GM13977 (cell line): ENCODE measurements around the gene ZBTB7C.

Experiments
- DNase-seq: peaks from one replicate; pipeline ENCODE4 v3.0.0; 2012; ENCODE audit warnings: low spot score
- CTCF ChIP-seq: IDR thresholded peaks from 2 replicates; pipeline ENCODE4 v1.5.1; 2012; ENCODE audit warnings: mild to moderate bottlenecking, control low read depth; ENCODE audit not compliant: insufficient read depth; ENCODE audit errors: extremely low read depth, missing control alignments
- in situ Hi-C: fragments of 300-500 bp; cut with MboI; formaldehyde crosslinking; loops from one replicate; pipeline ENCODE4 v1.12.0; 2022; ENCODE audit warnings: low sequenced_read_pairs, low pct_unique_long_range_greater_than_20kb, mixed read lengths, inconsistent platforms; ENCODE audit not compliant: unreplicated experiment

ZBTB7C gene

GRCh38 chr18:48450685-48451084 lies 41.5 kb upstream of the ZBTB7C start:
- DNase-seq = no peak
- TF ChIP-seq CTCF = no peak
- in situ Hi-C loops = no loop called here

GRCh38 chr18:48446582-48447225 lies 37.5 kb upstream of the ZBTB7C start:
- in situ Hi-C loops = loop anchor here (10.0 to 25.0 kb wide), 2 partner anchors 412 to 684 kb away; no protein-coding TSS in a partner anchor
- peak; percentile 93 for TF ChIP-seq CTCF
- peak; percentile 70 for DNase-seq

GRCh38 chr18:48445540-48445939 lies 36.4 kb upstream of the ZBTB7C start:
- in situ Hi-C loops = loop anchor here (10.0 to 25.0 kb wide), 2 partner anchors 411 to 683 kb away; no protein-coding TSS in a partner anchor
- TF ChIP-seq CTCF = peak; percentile 90
- DNase-seq = peak; percentile 66

- no peak for TF ChIP-seq CTCF
- in situ Hi-C loops = loop anchor here (10.0 to 25.0 kb wide), 2 partner anchors 408 to 680 kb away; no protein-coding TSS in a partner anchor
- no peak for DNase-seq
Observed at GRCh38 chr18:48442761-48443160, 33.6 kb upstream of the ZBTB7C start.

GRCh38 chr18:48441405-48441881 lies 32.3 kb upstream of the ZBTB7C start:
- no peak for TF ChIP-seq CTCF
- in situ Hi-C loops = loop anchor here (10.0 to 25.0 kb wide), 2 partner anchors 407 to 679 kb away; no protein-coding TSS in a partner anchor
- DNase-seq = no peak

GRCh38 chr18:48440924-48441323 lies 31.7 kb upstream of the ZBTB7C start:
- no peak for TF ChIP-seq CTCF
- DNase-seq = no peak
- in situ Hi-C loops = loop anchor here (10.0 to 25.0 kb wide), 2 partner anchors 406 to 679 kb away; no protein-coding TSS in a partner anchor
